Inflammatory macrophage (primary cell): ENCODE measurements around the gene IMPDH1.

Experiments
- DNase-seq, 2 donors: peaks; one replicate each; pipeline ENCODE4 v3.0.0-alpha.2; 2020 to 2022

IMPDH1 gene

DNA sequence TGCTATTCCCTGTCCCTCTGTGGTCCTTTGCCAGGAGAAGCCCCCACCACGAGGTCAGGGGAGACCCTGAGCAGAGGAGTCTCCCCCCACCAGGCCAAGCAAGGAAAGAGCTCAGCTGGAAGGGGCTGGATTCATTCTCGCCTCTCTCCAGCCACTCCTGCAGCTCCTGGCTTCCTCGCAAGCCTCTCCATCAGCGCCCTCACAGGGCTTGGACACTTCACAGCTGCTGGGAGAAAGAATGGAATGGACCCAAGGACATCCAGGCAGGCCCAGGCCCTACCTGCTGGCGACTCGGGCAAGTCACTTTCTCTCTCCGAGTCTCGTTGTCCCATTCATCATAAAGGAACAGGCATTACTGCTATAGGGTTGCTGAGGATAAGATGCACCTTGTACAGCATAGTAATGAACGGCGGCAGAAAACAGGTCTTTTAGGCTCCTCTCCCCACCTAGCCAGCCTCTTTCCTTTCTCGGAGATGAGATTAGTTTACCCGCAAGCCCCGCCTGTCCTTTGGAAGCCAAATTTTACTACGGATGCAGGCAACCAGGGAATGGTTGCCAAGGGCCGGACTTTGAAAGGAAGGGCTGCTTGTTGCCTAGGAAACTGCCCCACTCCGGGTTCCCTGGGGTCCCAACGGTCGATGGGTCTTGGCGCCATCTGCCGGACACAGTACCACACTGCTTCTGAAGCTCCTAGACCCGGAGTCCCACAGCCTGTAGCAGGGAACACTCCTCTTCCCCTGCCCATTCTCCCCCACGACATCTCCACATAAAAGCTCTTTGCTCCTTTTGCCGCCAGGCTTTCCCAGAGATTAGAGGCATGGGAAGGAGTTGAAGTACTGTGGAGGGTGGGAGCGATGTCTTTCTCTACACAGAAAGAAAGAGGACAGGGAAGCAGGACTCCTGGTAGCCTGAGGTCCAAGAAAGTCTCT is 22.3 kb downstream of the IMPDH1 start:
- DNase-seq: peak; percentile 61 to 67

DNA sequence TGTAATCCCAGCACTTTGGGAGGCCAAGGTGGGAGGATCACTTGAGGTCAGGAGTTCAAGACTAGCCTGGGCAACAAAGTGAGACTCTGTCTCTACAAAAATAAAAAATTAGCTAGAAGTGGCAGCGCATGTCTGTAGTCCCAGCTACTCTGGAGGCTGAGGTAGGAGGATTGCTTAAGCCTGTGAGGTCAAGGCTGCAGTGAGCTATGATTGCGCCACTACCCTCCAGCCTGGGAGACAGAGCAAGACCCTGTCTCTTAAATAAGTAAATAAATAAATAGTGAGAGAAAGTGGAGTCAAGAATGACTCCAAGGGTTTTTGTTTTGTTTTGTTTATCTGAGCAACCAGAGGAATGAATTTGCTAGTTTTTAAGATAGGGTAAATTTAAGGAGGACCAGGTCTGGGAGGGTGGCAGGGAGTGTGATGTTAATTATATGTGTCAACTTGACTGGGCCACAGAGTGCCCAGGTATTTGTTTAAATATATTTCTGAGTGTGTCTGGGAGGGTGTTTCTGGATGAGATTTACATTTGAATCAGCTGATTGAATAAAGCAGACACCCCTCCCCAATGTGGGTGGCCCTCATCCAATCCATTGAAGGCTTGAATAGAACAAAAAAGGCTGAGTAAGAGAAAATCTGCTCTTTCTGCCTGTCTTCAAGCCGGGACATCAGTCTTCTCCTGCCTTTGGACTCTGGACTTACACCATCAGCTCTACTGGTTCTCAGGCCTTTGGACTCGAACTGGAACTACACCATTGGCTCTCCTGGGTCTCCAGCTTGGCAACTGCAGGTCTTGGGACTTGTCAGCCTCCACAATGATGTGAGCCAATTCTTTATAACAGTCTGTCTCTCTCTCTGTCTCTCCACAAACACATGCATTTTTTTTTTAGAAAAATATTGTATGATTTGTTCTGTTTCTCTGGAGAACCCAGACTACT is 23.5 kb downstream of the IMPDH1 start:
- peak in 1 of 2 donors; percentile 24 for DNase-seq

DNA sequence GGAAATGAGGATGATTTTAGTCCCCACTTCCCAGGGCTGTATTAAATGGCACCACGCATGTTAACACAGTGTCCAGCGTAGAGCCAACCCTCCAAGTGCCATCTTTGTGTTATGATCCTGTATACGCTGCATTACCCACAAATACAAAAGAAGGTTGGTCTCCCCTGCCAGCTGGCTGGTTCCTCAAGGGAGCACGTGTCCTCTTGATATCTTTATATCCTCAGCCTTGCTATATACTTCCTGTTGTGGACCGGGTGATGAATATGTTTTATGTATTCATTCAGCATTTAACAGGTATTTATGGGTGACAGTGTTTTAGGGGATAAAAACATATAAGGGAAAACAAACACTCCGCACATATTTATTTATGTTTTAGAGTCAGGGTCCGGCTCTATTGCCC is 25.1 kb downstream of the IMPDH1 start:
- DNase-seq: no peak

DNA sequence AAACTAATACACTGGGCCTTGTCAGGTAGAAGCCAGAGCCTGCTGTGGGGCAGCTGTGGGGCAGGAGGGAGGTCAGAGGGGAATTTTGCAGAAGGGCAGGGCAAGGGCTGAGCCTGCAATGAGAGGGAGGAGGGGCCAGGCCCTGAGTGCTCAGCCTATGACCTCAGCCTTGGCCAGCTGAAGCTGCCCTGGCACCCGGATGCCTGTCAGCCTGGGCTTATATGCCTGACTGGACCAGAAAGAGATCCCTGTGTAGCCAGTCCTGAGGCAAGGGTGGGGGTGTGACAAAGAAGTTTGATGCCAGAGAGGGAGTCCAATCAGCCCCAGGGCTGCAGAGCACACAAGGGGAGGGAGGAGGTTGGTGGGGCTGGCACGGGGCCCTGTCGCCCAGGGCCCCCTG is 26.0 kb downstream of the IMPDH1 start:
- DNase-seq: no peak

DNA sequence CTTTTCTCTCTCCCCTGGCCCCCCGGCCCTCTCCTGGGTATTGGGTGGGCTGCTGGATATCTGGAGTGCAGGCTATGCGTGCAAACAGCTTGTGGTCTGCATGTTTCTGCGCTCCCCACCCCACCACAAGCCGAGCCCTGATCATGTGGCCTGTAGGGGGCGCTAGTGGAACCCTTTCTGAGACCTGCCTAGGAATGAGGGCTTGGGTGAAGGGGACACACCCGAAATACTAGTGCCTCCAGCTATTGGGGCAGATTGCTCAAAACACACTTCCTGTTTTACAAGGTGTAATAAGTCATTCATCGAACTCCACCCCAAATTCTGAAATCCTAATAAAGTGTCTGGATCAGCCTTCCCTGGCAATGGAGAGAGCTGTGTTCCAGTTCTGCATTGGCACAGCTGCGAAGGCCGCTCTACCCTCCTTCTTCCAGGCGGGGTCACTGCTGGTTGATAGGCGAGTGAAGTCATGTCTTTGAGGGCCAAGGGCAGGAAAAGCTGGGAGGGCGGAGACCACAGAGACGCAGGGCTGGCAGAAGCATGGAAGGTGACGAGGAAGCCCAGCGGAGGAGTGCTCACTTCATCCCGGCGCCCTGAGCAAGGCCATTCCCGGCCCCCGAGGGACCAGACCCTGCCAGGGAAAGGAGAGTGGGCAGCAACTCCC is 28.5 kb downstream of the IMPDH1 start:
- peak in 1 of 2 donors; percentile 67 for DNase-seq

DNA sequence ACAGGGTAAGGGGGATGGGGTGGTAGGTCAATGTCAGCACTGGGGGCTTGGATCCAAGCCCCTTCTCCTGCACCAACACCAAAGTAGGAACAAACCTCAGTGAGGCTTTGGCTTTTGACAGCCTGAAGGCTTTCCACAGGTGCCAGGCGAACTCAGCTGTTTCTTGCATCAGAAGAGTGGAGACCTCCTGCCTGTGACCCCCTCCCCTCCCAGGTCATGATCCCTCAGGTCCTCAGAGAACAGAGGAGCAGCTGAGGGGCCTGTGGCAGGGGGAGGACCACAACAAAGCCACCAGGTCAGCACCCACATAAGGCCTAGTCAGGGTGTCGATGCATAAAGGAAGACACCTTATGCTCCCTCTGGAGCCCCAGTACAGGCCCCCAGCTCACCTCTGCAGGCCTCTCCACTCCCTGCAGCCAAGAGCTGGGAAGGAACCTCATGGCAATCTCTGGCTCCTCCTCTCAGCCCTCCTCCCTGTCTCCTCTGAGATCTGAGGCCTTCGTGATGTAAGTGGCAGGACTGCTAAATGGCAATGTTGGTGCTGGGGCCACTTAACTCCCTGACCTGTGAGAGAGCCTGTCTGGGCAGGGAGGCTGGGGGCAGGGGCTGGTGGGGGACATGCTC is 29.2 kb downstream of the IMPDH1 start:
- no peak for DNase-seq

DNA sequence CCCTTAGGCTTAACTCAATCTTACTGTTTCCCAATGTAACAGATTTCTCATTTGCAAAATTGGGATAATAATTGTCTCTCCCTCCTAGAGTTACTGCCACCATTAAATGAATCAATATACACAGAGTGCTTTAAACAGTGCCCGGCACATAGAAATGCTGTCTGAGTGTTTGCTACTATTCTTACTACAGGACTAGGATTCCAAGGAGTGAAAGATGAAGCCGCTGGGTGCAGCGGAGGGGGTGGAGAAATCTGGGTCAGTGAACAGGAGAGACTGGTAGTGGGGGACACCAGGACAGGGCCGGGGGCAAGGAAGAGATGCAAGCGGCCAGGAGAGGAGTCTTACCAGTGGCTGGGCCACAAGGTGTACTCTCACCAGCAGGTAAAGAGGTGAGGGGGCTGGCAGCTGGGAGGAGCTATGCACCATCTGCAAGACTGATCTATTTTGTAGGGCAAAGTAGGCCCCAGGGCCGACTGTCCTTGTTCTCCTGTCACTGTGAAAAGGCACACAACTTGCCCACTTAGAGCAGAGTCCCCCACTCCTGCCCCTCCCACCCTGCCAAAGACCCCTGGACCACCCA is 29.8 kb downstream of the IMPDH1 start:
- DNase-seq: no peak

DNA sequence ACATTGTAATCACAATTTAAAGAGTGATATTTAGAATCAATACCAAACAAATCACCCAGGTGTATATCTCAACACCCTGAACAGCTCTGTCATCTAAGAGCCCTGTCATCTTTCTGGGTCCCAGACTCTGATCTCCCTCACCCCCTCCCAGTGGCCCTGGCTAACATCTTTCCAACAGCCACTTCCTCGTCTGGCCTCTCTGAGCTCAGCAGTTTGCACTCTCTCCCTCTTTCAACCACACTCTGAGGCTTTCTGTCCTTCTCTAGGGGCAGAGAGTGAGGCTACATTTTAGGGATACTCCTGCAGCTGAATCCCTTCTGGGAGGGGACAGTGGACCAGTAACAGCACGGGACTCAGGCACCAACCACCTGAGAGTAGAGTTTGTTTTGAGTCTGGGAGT is 31.1 kb downstream of the IMPDH1 start:
- no peak for DNase-seq

DNA sequence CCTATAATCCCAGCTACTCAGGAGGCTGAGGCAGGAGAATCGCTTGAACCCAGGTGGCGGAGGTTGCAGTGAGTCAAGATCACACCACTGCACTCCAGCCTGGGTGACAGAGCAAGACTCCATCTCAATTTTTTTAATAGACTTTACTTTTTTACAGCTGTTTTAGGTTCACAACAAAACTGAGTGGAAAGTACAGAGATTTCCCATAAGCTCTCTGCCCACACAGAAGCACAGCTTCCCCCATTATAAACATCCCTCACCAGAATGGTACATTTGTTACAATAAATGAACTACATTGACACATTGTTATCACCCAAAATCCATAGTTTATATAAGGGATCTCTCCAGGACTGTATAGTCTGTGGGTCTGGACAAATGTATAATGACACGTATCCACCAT is 33.7 kb downstream of the IMPDH1 start:
- no peak for DNase-seq

DNA sequence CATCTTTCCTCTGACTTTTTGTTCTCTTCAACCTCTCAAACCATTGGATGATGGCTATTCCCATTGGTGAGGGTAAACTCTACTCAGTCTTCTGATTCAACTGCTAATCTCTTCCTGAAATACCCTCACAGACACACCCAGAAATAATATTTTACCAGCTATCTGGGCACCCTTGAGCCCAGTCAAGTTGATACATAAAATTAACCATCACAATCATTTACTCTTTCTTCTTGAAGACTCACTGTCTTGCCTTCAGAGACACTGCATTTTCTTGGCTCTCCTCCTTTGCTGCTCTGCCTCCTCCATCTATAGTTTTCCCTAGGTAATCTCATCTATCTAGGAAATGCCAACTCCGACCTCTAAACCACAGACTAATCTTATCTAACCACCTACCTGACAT is 35.7 kb downstream of the IMPDH1 start:
- no peak for DNase-seq

DNA sequence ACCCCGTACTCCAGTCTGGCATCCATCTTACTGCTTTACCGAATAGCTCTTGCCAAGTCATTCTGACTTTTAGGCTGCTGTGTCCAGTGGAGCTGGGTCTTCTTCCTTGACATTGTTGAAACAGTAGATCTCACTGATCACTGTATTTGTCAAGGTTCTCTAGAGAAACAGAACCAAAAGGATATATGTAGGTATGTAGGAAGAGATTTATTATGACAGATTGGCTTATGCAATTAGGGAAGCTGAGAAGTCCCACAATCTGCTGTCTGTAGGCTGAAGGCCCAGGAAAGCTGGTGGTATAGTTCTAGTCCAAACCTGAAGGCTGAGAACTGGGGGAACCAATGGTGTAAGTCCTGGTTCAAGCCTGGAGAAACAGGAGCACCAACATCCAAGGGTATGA is 36.2 kb downstream of the IMPDH1 start:
- no peak for DNase-seq

DNA sequence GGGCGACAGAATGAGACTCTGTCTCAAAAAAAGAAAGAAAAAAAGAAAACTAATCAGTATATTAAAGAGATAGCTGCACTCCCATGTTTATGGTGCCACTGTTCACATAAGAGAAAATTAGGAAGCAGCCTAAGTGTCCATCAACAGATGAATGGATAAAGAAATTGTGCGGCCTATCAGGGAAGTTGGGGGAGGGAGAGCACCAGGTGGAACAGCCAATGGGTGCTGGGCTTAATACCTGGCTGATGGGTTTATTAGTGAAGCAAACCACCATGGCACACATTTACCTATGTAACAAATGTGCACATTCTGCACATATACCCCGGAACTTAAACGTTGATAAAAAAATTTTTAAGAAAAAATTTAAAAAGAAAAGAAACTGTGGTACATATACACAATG is 39.3 kb downstream of the IMPDH1 start:
- DNase-seq: no peak

DNA sequence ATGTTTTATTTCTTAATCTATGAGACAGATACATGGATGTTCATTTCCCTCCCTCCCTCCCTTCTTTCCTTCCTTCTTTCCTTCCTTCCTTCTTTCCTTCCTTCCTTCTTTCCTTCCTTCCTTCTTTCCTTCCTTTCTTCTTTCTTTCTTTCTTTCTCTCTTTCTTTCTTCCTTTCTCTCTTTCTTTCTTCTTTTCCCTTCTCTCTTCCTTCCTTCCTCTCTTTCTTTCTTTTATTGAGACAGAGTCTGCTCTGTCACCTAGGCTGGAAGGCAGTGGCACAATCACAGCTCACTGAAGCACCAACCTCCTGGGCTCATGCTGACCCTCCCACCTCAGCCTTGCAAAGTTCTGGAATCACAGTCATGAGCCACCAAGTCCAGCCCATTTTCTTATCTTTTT is 42.8 kb downstream of the IMPDH1 start:
- DNase-seq: no peak

DNA sequence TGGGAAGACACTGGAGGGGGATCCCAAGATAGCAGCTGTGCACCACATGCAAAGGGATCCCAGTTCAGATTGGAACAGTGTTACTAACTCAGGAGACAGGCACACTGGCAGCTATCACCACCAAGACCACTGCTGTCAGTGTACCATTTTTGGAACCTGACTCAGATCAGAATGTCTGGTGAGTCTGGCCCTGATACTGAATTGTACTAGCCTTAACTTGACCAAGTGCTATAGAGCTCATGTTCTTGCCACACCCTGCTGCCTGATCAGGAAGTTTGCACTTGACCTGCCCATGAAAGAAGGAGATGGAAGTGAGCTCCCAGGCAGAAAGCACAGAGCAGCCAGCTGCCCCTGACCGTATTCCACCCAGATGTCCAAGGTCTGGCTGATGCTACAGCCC is 43.5 kb downstream of the IMPDH1 start:
- no peak for DNase-seq

DNA sequence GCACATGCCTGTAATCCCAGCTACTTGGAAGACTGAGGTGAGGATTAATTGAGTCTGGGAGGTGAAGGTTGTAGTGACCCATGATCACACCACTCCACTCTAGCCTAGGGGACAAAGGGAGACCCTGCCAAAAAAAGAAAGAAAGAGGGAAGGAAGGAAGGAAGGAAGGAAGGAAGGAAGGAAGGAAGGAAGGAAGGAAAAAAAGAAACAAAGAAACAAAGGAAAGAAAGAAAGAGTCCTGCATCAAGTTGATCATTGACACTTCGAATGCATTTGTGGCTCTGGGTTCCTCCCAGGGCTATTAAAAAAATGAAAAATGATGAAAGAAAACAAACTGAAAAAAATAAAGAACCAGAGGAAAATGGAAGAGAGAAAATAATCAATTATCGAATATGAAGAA is 44.4 kb downstream of the IMPDH1 start:
- no peak for DNase-seq

DNA sequence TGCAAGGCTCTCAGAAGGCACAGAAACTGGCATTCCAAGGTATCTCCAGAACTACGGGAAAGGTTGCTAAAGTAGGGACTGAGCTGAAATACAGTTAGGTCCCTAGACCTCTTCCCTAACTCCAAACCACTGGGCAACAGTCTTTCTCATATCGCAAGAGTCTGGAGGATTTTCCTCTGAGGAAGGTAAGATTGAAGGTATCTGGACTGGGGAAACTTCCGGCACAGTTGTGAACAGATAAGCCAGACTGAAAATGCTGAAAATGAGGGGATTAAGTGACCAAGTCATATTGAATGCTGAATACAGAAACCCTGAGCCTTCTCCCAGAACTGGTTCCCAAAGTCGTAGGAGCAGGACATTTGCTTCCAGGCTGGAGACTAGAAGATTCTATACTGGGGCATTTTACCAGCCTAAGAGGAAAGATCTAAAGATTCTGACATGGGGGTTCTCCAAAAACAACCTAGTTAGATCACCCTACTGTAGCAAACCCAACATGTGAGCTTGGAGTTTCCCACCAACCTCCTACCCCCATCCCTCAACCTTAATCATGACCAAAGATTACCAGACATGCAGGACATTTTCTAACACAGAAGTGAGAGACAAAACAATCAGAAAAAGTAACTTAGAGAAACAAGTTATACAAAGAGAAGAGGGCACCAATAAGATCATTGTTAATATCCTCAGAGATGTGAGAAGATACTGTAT is 45.5 kb downstream of the IMPDH1 start:
- DNase-seq: no peak

DNA sequence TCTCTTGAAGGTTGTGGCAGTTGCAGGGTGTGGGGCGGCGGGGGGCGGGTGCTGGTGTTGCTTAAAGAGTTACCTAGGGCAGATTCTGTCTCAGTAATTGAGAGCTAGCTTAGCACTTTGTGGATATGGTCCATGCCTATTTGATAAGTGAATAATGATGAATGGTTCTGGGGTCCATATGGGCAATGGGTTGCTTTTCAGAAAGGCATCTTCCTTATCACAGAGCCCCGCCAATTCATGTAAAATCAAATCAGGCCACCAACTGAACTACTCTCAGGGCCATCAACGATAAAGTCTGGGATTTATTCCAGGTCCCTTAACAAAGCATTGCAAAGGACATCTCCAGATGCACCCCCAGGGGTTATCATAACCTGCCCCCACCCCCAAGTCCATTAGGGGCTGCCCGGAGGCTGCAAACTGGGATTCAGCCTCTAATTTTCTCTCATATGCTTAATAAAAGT is 46.5 kb downstream of the IMPDH1 start:
- no peak for DNase-seq

DNA sequence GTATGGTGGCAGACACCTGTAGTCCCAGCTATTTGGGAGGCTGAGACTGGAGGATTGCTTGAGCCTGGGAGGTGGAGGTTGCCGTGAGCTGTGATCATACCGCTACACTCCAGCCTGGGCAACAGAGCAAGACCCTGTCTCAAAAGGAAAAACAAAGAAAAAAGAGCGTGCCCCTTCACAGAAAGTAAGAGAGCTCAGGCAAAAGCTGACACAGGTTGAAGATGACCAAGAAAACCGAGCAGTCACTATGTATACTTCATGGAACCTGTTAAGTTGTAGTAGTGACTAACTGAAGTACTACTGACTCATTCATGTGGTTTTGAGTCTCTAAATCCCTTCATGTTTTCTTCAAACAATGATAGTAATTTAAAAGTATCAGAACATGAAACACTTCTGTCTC is 47.1 kb downstream of the IMPDH1 start:
- DNase-seq: no peak

DNA sequence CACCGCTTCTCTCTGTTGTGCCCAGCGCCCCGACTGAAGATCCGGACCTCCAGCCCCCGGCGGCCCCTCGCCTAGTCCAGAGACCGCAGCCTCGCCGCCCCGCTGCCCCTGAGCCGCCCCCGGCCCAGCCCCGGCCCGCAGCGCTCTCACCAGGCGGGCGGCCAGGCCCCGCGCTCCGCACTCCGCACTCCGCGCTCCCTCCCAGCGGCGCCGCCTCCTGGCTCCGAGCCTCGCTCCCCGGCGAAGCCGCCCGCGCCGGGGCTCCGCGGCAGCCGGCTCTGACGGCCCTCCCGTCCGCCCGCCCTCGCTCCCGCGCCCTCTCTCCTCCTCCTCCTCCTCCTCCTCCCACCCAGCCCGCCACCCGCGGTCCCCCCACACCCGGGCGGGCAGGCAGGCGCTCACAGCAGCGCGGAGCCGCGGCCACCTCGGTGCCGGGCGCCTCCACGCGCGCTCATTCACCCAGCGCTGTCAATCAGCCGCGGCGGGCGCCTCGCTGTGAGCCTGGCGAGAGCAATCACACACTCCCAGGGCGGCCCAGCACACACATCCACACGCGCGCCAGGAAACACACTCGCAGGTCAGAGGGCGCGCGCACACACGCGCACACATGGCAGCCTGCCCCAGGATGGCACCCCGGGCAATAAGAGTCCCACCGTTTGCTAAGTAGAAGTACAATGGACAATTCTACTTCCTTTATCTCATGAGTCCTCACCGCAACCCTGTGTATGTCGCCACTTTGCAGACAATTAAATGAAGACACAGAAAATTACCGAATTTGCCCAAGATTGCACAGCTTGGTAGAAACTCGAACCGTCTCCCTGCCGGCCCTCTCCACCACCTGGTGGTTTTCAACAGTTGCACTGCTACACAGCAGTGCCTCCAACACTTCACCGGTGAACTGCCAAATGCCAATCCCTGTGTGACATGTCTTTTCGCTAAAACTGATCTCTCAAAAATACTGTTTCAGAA is 48.1 kb downstream of the IMPDH1 start, which contains the start of gene PRRT4:
Gene PRRT4, minus strand, starts transcription at position 280 of the 969 bp plus-strand sequence.
- peak; percentile 48 to 69 for DNase-seq

DNA sequence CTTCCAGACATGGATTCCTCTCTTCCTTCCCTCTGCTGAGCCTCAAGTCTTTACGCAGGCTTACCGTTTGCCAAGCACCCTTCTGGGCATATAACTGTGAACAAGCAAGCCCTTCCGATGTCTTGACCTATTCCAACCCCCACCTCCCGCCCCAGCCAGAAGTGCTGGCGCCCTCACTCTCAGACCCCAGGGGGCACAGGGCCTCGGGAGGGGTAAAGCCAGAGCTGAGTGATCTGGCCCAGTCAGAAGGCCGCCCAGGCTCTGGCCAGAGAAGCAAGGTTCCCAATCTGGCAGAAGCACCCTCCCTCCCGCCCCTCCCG is 49.5 kb downstream of the IMPDH1 start:
- no peak for DNase-seq
